PFSK-1 (cell line): ENCODE data around the gene GPC6.

Experiments
- FOXP2 ChIP-seq: optimal IDR thresholded peaks from 2 replicates; pipeline ENCODE3; 2011; ENCODE audit warnings: borderline replicate concordance, control low read depth, inconsistent platforms; ENCODE audit not compliant: insufficient read depth; ENCODE audit errors: extremely low read length, extremely low read depth
- POLR2AphosphoS5 ChIP-seq: IDR thresholded peaks from 2 replicates; pipeline ENCODE4 v1.6.1; 2012; ENCODE audit warnings: low read depth, mild to moderate bottlenecking, control low read depth, low read length, moderate library complexity
- REST ChIP-seq, 2 experiments: IDR thresholded peaks; 2 replicates each; pipeline versions ENCODE4 v1.6.1 to v1.8.0; 2011 to 2012; ENCODE audit warnings: low read depth in 2 of 2, low read length in 2 of 2, control low read depth in 1 of 2, inconsistent platforms in 1 of 2, mild to moderate bottlenecking in 1 of 2, moderate library complexity in 1 of 2; ENCODE audit not compliant: insufficient read depth in 1 of 2
- SIN3A ChIP-seq: IDR thresholded peaks from 2 replicates; pipeline ENCODE4 v1.6.1; 2012; ENCODE audit warnings: mild to moderate bottlenecking, low read length, moderate library complexity, borderline replicate concordance; ENCODE audit not compliant: insufficient read depth
- TAF1 ChIP-seq: IDR thresholded peaks from 2 replicates; pipeline ENCODE4 v1.6.1; 2012; ENCODE audit warnings: low read length, control low read depth, borderline replicate concordance; ENCODE audit not compliant: insufficient read depth

Gene GPC6

DNA sequence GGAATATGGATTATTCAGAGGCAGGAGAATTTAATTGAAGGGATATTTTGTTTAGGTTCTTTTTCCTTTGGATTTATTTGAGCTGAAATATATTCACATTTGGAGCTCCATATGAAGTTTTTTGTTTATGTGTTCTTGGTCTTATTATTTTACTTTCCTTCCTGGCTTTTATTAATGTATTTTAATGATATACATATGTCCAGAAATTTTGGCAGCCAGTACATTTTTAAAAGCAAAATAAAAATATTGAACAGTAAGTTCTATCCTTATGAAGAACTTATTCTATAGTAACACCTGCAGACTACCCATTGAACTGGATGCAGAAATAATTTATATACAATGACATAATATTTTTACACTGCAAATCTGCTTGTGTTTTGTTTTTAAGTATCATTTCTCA, 323.6 kb downstream of the GPC6 start:
- TF ChIP-seq FOXP2 (no peak), POLR2AphosphoS5 (no peak), SIN3A (no peak), REST (IDR thresholded peaks at IDR 0.05; ENCODE audit: insufficient read depth in 1 of 2, low read depth in 2 of 2, low read length in 2 of 2) (no peak), TAF1 (no peak)

DNA sequence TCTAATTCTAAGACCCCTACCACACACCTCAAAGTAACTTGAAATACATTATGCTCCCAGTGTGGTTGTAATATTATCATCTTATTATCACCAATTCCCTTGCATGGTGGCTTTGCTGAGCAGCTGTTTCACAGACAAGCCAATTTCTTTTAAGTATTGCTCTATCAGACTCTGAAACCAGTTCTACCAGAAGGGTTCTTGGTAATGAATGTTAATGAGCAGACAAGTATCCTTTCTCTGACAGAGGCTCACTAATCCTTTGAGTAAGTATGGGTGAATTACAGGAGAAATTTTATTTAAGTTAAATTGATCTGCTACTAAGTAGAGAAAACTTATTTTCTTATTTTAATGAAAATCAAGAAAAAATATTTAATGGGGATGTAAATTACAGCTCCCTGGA, 326.0 kb downstream of the GPC6 start:
- TF ChIP-seq TAF1 (no peak), REST (IDR thresholded peaks at IDR 0.05; ENCODE audit: insufficient read depth in 1 of 2, low read depth in 2 of 2, low read length in 2 of 2) (no peak), POLR2AphosphoS5 (no peak), FOXP2 (no peak), SIN3A (no peak)

GRCh38 chr13:93554514-93554913, 327.9 kb downstream of the GPC6 start:
- TF ChIP-seq POLR2AphosphoS5 (no peak), TAF1 (no peak), FOXP2 (no peak), SIN3A (no peak)

GRCh38 chr13:93558637-93559036, 332.0 kb downstream of the GPC6 start:
- TF ChIP-seq FOXP2 (no peak), REST (IDR thresholded peaks at IDR 0.05; ENCODE audit: insufficient read depth in 1 of 2, low read depth in 2 of 2, low read length in 2 of 2) (no peak), SIN3A (no peak), POLR2AphosphoS5 (no peak), TAF1 (no peak)

GRCh38 chr13:93559718-93560117, 333.1 kb downstream of the GPC6 start:
- no peak for TF ChIP-seq POLR2AphosphoS5
- TF ChIP-seq TAF1: no peak
- TF ChIP-seq REST (IDR thresholded peaks at IDR 0.05; ENCODE audit: insufficient read depth in 1 of 2, low read depth in 2 of 2, low read length in 2 of 2): no peak
- TF ChIP-seq SIN3A: no peak
